ACHN (cell line): Measurements from ENCODE around the gene APOBR.
"Not testable (repeated sequence)": the region's sequence is repeated elsewhere in the genome, so short reads cannot be mapped to it uniquely, and the experiment has no call there.

Experiments
- DNase-seq: peaks from one replicate; pipeline ENCODE4 v3.0.0-alpha.2; 2015
- in situ Hi-C: cut with HindIII; loops from 2 replicates; pipeline ENCODE4 v1.10.0; 2017; ENCODE audit warnings: low sequenced_read_pairs, low pct_ligation_motif_present, low pct_unique_long_range_greater_than_20kb

APOBR gene

DNA sequence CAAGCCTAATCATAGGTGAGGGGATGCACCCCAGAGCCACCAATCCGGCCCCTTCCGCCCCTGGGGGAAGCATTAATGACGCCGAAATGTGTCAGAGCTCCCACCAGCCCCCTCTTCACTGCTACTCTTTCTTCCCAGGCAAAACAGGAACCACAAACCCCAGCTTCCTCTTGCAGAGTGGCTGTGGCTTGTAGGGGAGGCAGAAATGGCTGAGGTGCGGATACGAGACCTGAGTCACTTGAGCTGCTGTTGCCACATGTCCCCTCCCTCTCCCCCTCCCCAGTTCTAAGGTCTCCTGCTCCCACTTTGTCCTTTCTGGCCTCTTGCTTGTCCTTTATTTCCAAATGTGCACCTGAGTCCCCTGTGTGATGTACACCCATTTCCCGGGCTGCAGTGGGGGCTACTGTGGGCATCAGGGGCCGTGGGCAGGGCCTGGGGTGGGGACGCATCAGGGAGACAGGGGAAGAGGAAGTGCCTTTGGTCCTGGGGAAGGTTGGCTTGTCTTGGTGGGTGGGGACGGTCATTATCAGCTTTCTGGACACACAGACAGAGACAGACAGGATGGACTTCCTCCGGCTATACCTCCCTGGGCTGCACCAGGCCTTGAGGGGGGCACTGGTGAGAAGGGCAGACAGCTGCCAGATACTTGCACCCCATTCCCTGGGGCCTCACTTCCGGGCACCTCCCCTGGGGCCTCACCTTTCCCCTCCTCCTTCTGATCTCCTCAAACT is at the start of gene APOBR:
Gene APOBR (plus strand): TSS at position 523 of the 731 bp plus-strand sequence. CDS start 39 bp downstream, at position 562.
- in situ Hi-C loops, result no loop called here
- no peak for DNase-seq

GRCh38 chr16:28446388-28446787 is 48.1 kb upstream of the APOBR start:
- in situ Hi-C loops, DNase-seq: not testable (repeated sequence)

- in situ Hi-C loops, DNase-seq: not testable (repeated sequence)
These were observed 47.4 kb upstream of the APOBR start for GRCh38 chr16:28447081-28447480.

- in situ Hi-C loops, result no loop called here
- no peak for DNase-seq
These were observed 20.7 kb upstream of the APOBR start for GRCh38 chr16:28473714-28474265.

DNA sequence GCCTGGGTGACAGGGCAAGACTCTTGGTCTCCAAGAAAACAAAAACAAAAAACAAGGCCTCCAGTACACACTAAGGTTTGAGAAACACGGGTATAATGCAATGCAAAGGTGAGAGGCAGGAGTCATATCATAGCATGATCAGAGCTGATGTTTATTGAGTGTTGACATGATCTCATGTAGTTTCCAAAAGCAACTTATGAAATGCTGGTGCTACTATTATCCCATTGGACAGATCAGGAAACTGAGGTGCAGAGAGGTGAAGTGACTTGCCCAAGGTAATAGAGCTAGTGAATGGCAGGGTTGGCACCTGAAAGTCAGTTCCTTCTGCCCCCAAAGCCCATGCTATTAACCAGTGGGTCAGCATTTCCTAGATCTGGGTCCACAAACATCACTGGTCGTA is 19.2 kb upstream of the APOBR start:
- in situ Hi-C loops, result no loop called here
- no peak for DNase-seq

GRCh38 chr16:28477311-28477920 is 17.0 kb upstream of the APOBR start:
- in situ Hi-C loops, result no loop called here
- DNase-seq, result no peak

- DNase-seq, result no peak
- in situ Hi-C loops, result no loop called here
These were observed 15.8 kb upstream of the APOBR start for GRCh38 chr16:28478506-28479180.

GRCh38 chr16:28482026-28482425 is 12.4 kb upstream of the APOBR start:
- in situ Hi-C loops, result no loop called here
- no peak for DNase-seq

DNA sequence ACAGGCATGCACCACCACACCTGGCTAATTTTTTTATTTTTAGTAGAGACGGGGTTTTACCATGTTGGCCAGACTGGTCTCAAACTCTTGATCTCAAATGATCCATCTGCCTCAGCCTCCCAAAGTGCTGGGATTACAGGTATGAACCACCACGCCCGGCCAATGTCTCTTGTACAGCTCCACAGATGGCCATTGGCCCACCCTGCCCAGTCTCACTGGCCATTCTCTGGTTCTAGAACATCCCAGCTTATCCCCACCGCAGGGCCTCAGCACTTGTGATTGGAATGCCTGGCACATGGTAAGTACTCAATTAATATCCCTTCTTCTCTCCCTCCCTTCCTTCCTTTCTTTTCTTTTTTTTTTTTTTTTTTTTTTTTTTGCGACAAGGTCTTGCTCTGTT is 11.1 kb upstream of the APOBR start:
- in situ Hi-C loops, result not testable (repeated sequence)

DNA sequence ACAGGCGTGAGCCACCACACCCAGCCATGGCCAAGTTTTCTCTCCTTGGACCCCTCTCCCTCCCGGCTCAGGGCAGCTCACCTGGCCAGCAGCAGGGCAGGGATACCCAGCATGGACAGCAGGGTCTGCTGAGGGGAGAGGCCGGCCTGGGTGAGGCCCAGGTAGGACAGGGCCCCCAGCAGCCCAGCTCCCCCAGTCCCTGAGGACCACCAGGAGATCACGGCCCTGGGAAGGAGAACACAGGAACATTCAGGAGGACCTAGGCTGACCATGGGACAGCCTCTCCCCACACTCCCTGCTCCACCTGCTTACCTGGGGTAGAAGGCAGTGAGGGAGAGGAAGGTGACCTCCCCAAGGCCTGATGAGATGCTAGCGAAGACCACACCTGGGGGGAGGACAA is 8.2 kb upstream of the APOBR start:
- in situ Hi-C loops, result no loop called here
- no peak for DNase-seq

More for the DNA sequence above, 11.1 kb upstream of the APOBR start:
- DNase-seq, result not testable (repeated sequence)

- in situ Hi-C loops, result no loop called here
- peak; percentile 49 for DNase-seq
These were observed 3.0 kb upstream of the APOBR start for GRCh38 chr16:28491230-28491969.

GRCh38 chr16:28491970-28492474 is 2.4 kb upstream of the APOBR start, which contains the start of gene CLN3:
TSS of gene CLN3 (minus strand) at chr16:28492074. CDS start at chr16:28491759, 315 bp downstream.
- in situ Hi-C loops, result no loop called here

DNA sequence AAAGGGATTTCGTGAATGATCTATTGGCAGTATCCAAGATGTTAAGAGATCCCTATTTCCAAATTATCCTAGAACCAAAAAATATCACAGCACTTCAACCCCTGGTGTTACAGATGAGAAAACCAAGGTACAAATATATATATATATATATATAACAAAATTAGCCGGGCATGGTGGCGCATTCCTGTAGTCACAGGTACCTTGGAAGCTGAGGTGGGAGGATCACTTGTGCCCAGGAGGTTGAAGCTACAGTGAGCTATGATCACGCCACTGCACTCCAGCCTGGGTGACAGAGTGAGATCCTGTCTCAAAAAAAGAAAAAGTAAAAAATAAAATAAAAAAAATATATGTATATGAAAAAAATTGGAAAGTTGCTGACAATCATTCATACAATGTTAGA is 1.9 kb upstream of the APOBR start:
- in situ Hi-C loops, result no loop called here

More at GRCh38 chr16:28491970-28492474, 2.4 kb upstream of the APOBR start, which contains the start of gene CLN3:
- DNase-seq, result peak; percentile 96

DNA sequence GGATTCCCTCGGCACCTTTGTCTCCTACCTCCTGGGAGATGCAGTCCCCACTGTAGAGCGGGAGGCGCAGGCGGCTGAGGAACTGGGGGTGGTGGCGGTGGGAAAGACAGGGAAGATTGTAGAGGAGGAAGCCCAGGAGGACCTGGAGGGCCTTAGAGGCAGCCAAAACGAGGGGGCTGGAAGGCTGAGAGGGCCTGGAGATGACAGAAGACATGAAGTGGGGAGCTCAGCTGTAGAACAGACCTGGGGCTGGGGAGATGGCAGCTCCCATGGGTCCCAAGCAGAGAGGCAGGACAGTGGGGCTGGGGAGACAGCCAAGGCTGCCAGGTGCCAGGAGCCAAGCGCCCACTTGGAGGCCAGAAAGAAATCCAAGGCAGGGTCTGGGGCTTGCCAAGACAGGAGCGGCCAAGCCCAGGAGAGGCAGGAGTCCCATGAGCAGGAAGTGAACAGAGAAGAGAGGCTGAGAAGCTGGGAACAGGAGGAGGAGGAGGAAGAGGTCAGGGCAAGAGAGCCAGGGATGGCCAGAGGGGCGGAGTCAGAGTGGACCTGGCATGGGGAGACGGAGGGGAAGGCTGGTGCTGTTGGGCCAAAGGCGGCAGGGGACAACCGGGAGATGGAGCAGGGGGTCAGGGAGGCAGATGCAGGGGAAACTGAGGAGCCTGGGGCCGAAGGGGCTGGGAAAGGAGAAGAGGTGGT is 803 bp downstream of the APOBR start:
- no peak for DNase-seq
- in situ Hi-C loops, result no loop called here

More for the DNA sequence above, 1.9 kb upstream of the APOBR start:
- DNase-seq, result no peak

DNA sequence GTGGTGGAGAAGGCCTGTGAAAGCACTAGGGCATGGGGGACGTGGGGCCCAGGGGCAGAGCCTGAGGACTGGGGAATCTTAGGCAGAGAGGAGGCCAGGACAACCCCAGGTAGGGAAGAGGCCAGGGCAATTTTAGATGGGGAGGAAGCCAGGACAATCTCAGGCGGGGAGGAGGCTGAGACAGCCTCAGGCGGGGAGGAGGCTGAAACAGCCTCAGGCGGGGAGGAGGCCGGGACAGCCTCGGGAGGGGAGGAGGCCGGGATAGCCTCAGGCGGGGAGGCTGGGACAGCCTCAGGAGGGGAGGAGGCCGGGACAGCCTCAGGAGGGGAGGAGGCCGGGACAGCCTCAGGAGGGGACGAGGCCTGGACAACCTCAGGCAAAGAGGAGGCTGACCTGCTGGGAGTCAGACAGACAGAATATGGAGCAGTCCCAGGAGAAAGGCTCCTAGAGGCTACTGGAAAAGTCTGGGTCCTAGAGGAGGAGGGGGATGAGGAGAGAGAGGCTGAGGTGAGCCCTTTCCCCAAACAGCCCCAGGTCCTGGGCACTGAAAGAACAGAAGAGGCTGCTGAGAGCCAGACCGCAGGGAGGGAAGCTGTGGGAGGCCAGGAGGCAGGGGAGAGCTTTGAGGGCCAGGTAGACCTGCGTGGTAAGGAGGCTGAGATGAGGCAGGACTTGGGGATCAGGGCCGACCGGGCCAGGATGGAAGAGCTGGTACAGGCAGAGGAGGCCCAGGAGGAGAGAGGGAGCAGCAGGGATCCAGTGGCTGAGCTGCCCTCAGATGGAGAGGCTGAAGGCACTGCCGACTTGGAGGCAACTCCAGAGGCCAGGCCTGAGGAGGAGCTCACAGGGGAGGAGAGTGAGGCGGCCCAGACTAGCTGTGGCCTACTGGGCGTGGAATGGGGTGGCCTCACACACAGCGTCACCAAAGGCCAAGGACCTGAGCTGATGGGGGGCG is 1.6 kb downstream of the APOBR start:
- in situ Hi-C loops, result no loop called here
- DNase-seq, result no peak

GRCh38 chr16:28496844-28497243 is 2.4 kb downstream of the APOBR start:
- DNase-seq, result no peak
- in situ Hi-C loops, result no loop called here

- DNase-seq, result no peak
- in situ Hi-C loops, result no loop called here
These were observed 2.9 kb downstream of the APOBR start for GRCh38 chr16:28497386-28497785.
